ENCODE data around the gene ZNF778. TPM values are rescaled to one million over a fixed set of nuclear protein-coding genes. Genes with fewer than 3 reads are reported as not detected.

ZNF778 gene
- polyA plus RNA-seq, 1 of the 3 experiments (the other 2 are of a cell fraction), result 10.8 TPM

- no peaks in the 10 kb centered on the region for H3K27me3 ChIP-seq (ENCODE audit: insufficient read depth)
- no peaks in the 10 kb centered on the region for H3K4me1 ChIP-seq (ENCODE audit: control insufficient read depth in 1 of 2, insufficient read depth in 2 of 2, low read depth in 1 of 2, low read length in 1 of 2)
- no peaks in the 10 kb centered on the region for H3K9me2 ChIP-seq
- no peak overlapping the region for H3K4me3 ChIP-seq (ENCODE audit: low read depth in 2 of 2, low read length in 1 of 2)
- H3K4me2 ChIP-seq, result no peak overlapping the region
- no peak overlapping the region for H2AFZ ChIP-seq (ENCODE audit: low read depth)
- DNase-seq, result no peak
- TF ChIP-seq IRF3 (IDR thresholded peaks at IDR 0.05; ENCODE audit: low read depth, low read length) (no peak), EZH2phosphoT487 (IDR thresholded peaks at IDR 0.05; ENCODE audit: borderline replicate concordance, low read depth) (no peak), MXI1 (IDR thresholded peaks at IDR 0.05; ENCODE audit: low read depth, low read length) (no peak), MAX (IDR thresholded peaks at IDR 0.05; ENCODE audit: low read depth) (no peak), NFIC (IDR thresholded peaks at IDR 0.05; ENCODE audit: borderline replicate concordance) (no peak), JUND (IDR thresholded peaks at IDR 0.05) (no peak), ZBTB33 (IDR thresholded peaks at IDR 0.05; ENCODE audit: borderline replicate concordance, low read depth) (no peak), CHD2 (IDR thresholded peaks at IDR 0.05; ENCODE audit: low read length, partially characterized antibody) (no peak), POLR2AphosphoS5 (IDR thresholded peaks at IDR 0.05; ENCODE audit: low read depth, low read length) (no peak), MEF2A (IDR thresholded peaks at IDR 0.05; ENCODE audit: borderline replicate concordance, low read depth) (no peak), TEAD4 (IDR thresholded peaks at IDR 0.05; ENCODE audit: borderline replicate concordance, insufficient read depth) (no peak), GABPA (IDR thresholded peaks at IDR 0.05; ENCODE audit: low read depth) (no peak)
- peaks cover 16% of the 10 kb centered on the region for H3K79me2 ChIP-seq (ENCODE audit: insufficient read depth)
- H3K36me3 ChIP-seq (replicated peaks in 1 of 2; ENCODE audit: control insufficient read depth in 1 of 2, insufficient read depth in 2 of 2, low read length in 1 of 2), result peaks cover 12 to 77% of the 10 kb centered on the region in 2 experiments
- WGBS (ENCODE audit: low lambda C conversion rate), result 95% methylated on average over 36 of the region's 36 CpGs
- ChIA-PET CTCF (interaction anchor here (1.1 kb wide), 1 partner anchor 10 kb away, joined by 5 read pairs; no protein-coding TSS in a partner anchor), POLR2A (no interaction called here)
- no peak overlapping the region for H3K9ac ChIP-seq
- peaks cover 15% of the 10 kb centered on the region; the same call in 1 of the 2 replicates for H4K20me1 ChIP-seq (ENCODE audit: insufficient read depth)
- no peak overlapping the region for H3K27ac ChIP-seq (ENCODE audit: low read depth in 2 of 2, low read length in 1 of 2)
- H3F3A ChIP-seq (replicated peaks; ENCODE audit: insufficient read depth), result no peaks in the 10 kb centered on the region
- no peaks in the 10 kb centered on the region for H3K9me3 ChIP-seq
These were observed 61.1 kb downstream of the ZNF778 start for GRCh38 chr16:89278441-89279240.
